22Rv1 (cell line): ENCODE measurements around the gene NCKAP5.

ENCODE experiments used
- ZFX ChIP-seq: fragments of 450-650 bp; IDR thresholded peaks from 2 replicates; pipeline ENCODE4 v1.6.1; 2017; ENCODE audit warnings: antibody characterized with exemption, borderline replicate concordance
- TF ChIP-seq, protein P1 (sequence below): fragments of 450-650 bp; IDR thresholded peaks from 2 replicates; pipeline ENCODE4 v1.5.1; 2017; ENCODE audit warnings: mild to moderate bottlenecking

- TF ChIP-seq, protein P1, sequence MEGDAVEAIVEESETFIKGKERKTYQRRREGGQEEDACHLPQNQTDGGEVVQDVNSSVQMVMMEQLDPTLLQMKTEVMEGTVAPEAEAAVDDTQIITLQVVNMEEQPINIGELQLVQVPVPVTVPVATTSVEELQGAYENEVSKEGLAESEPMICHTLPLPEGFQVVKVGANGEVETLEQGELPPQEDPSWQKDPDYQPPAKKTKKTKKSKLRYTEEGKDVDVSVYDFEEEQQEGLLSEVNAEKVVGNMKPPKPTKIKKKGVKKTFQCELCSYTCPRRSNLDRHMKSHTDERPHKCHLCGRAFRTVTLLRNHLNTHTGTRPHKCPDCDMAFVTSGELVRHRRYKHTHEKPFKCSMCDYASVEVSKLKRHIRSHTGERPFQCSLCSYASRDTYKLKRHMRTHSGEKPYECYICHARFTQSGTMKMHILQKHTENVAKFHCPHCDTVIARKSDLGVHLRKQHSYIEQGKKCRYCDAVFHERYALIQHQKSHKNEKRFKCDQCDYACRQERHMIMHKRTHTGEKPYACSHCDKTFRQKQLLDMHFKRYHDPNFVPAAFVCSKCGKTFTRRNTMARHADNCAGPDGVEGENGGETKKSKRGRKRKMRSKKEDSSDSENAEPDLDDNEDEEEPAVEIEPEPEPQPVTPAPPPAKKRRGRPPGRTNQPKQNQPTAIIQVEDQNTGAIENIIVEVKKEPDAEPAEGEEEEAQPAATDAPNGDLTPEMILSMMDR: no peak
- no peak for TF ChIP-seq ZFX
Measured at GRCh38 chr2:133426791-133427190, 141.5 kb downstream of the NCKAP5 start.
